HAP-1 (cell line): Measurements from ENCODE around the gene CDKL1.

ENCODE experiments used
- DNase-seq, 2 experiments: peaks; one replicate each; pipeline ENCODE4 v3.0.0-alpha.2; 2016 to 2020; ENCODE audit warnings: low spot score in 2 of 2
- H3K27me3 ChIP-seq: fragments of 250-450 bp; sonication (Bioruptor Pico); 2 replicates; pipeline ENCODE4 v1.5.1; 2020; ENCODE audit warnings: low read depth, mild to moderate bottlenecking, moderate library complexity
- H3K36me3 ChIP-seq: fragments of 250-450 bp; sonication (Bioruptor Pico); replicated peaks from 2 replicates; pipeline ENCODE4 v1.5.1; 2020; ENCODE audit warnings: mild to moderate bottlenecking
- H3K4me1 ChIP-seq: fragments of 250-450 bp; sonication (Bioruptor Pico); 2 replicates; pipeline ENCODE4 v1.5.1; 2020; ENCODE audit warnings: mild to moderate bottlenecking
- H3K4me3 ChIP-seq: fragments of 250-450 bp; sonication (Bioruptor Pico); 2 replicates; pipeline ENCODE4 v1.5.1; 2020; ENCODE audit warnings: mild to moderate bottlenecking, moderate library complexity
- H3K9me3 ChIP-seq: fragments of 250-450 bp; sonication (Bioruptor Pico); 2 replicates; pipeline ENCODE4 v1.5.1; 2020; ENCODE audit warnings: mild to moderate bottlenecking, moderate library complexity
- in situ Hi-C: fragments of 300-500 bp; cut with MboI; formaldehyde crosslinking; loops from 3 replicates; pipeline ENCODE4 v1.14.3; 2020; ENCODE audit warnings: low sequenced_read_pairs, inconsistent platforms, mixed read lengths

The CDKL1 gene

GRCh38 chr14:50342221-50343078 lies 54.2 kb downstream of the CDKL1 start:
- no peaks in the 10 kb centered on the region for H3K4me1 ChIP-seq
- no peaks in the 10 kb centered on the region; the same call in 1 of the 2 replicates for H3K36me3 ChIP-seq
- peak in 1 of 2 experiments; percentile 17 for DNase-seq
- no peak overlapping the region for H3K4me3 ChIP-seq
- in situ Hi-C loops, result no loop called here
- H3K9me3 ChIP-seq, result no peaks in the 10 kb centered on the region
- H3K27me3 ChIP-seq, result no peaks in the 10 kb centered on the region

GRCh38 chr14:50340963-50341362 lies 55.7 kb downstream of the CDKL1 start:
- Histone ChIP-seq H3K4me3 (no peak overlapping the region), H3K27me3 (no peaks in the 10 kb centered on the region), H3K36me3 (no peaks in the 10 kb centered on the region; the same call in 1 of the 2 replicates), H3K4me1 (peaks cover under 1% of the 10 kb centered on the region), H3K9me3 (no peaks in the 10 kb centered on the region)
- in situ Hi-C loops, result no loop called here
- peak in 1 of 2 experiments; percentile 32 for DNase-seq

DNA sequence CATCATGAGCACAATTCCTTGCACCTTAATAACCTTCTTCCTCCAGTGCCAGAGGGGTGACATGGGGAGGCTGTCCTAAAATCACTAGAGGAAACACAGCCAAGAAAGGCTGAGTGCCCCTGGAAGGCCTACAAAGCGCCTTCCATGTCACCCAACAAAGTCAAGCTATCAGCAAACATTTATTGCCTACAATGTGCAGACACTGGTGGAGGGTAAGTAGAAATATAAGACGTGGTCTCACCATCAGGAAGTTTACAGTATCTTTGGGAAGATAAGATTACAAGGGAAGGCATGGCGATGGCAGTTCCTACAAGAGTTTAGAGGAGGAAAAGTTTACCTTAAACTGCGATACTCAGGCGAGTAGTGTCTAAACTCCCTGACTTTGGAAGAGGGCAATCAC lies 56.6 kb downstream of the CDKL1 start:
- Histone ChIP-seq H3K36me3 (no peaks in the 10 kb centered on the region; the same call in 1 of the 2 replicates), H3K27me3 (no peaks in the 10 kb centered on the region), H3K9me3 (no peaks in the 10 kb centered on the region), H3K4me3 (no peak overlapping the region), H3K4me1 (peaks cover 9% of the 10 kb centered on the region)
- in situ Hi-C loops, result no loop called here
- DNase-seq, result no peak

DNA sequence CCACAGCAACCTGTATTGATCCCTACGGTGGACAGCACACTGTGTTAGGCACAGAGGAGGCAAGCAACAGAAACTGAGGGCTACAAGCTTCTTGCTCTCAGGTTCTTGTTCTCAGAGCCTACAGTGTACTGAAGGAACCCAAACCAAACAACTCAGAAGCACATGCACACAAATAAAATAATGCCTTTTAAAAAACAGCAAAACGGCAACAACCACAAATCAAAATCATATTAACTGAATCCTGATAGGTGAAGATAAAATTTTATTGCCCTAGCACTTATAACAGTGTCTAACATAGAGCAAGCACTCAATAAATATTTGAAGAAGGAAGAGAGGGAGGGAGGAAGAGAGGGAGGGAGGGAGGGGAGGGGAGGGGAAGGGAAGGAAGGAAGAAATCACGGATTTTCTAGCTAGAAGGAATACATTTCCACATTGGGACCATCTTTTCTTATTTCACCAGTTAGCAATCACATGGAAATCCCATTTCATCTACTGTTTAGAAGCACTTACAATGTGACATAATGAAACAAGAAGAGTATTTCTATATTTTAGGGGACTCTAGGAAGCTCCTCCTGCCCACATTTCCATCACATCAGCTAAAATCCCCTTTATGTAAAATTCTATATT lies 57.4 kb downstream of the CDKL1 start:
- Histone ChIP-seq H3K36me3 (no peaks in the 10 kb centered on the region), H3K27me3 (no peaks in the 10 kb centered on the region), H3K4me3 (no peak overlapping the region), H3K9me3 (no peaks in the 10 kb centered on the region), H3K4me1 (peaks cover 9% of the 10 kb centered on the region)
- in situ Hi-C loops, result no loop called here
- DNase-seq, result no peak

- DNase-seq, result no peak
- Histone ChIP-seq H3K27me3 (no peaks in the 10 kb centered on the region), H3K4me1 (peaks cover 9% of the 10 kb centered on the region), H3K4me3 (no peak overlapping the region), H3K9me3 (no peaks in the 10 kb centered on the region), H3K36me3 (no peaks in the 10 kb centered on the region)
- in situ Hi-C loops, result no loop called here
These were observed 58.1 kb downstream of the CDKL1 start for GRCh38 chr14:50338587-50338986.

DNA sequence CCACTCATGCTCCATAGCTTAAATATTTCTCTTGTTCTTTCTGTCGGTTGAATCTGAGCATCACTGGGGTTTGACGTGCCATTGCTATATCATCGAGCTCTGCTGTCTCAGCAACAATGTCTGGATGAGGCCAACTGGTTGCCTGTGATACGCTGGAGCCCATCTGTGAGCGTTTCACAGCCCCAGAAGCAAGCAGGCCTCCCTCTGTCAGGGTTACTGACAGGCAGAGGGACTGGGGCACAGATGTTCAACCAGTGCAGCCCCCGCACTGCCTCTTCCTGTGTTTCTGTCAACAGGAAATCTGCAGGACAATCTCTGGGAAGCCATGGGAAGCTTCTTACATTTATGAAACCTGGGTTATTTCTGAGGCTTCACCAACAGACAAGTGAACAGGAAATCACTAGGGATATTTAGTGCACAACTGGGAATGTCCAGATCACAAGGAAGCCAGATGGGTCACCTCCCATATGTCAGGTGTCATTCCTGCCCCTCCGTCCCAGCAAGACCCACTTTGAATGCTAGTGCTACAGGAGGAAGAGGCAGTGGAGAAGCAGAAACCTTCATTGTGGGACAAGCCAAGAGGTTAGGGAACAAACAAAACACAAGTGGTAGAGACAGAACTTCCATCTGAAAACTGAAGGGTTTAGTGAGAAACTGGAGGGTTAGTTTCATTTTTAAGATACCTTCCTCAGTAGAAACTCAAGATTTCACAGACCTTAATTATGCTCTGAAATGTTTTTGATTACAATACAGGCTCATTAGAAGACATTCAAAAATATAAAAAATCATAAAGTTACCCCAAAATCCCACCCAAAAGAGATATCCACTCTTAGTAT lies 60.5 kb downstream of the CDKL1 start:
- H3K4me3 ChIP-seq, result no peak overlapping the region
- H3K27me3 ChIP-seq, result no peaks in the 10 kb centered on the region
- no peaks in the 10 kb centered on the region for H3K9me3 ChIP-seq
- in situ Hi-C loops, result no loop called here
- DNase-seq, result no peak
- H3K4me1 ChIP-seq, result peaks cover 9% of the 10 kb centered on the region
- H3K36me3 ChIP-seq, result no peaks in the 10 kb centered on the region; the same call in 1 of the 2 replicates

DNA sequence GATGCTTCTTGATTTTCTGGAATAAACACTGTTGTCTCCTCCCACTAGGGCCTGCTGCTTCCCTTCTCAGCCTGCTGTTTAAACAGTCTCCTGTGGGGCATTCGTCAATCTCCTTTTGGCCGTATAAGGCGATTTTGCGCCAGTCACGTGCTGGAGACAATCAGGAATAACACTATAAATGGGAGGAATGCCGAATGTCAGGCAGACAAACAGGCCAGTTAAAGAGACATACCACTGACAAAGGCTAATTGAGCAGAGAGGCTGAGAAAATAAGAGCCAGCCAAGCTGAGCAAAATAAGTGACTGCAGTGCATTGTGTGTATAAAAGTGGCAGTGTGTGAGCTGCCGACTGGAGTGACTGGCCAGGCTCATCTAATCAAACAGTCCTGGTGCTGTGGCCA lies 61.3 kb downstream of the CDKL1 start:
- Histone ChIP-seq H3K36me3 (no peaks in the 10 kb centered on the region; the same call in 1 of the 2 replicates), H3K9me3 (no peaks in the 10 kb centered on the region), H3K27me3 (no peaks in the 10 kb centered on the region), H3K4me1 (peaks cover 9% of the 10 kb centered on the region), H3K4me3 (no peak overlapping the region)
- in situ Hi-C loops, result no loop called here
- peak; percentile 80 to 84 for DNase-seq

DNA sequence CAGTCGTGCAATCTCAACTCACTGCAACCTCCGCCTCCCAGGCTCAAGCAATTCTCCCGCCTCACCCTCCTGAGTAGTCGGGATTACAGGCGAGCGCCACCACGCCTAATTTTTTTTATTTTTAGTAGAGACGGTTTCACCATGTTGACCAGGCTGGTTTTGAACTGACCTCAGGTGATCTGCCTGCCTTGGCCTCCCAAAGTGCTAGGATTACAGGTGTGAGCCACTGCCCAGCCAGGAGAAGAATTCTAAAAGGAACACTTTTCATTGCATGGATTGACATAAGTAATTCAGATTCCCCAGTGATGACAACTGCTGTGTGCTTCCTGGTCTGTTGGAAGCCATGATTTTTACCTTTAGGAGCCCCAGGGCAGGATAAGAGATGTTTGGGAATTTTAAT lies 62.5 kb downstream of the CDKL1 start:
- peaks cover 9% of the 10 kb centered on the region for H3K4me1 ChIP-seq
- H3K4me3 ChIP-seq, result no peak overlapping the region
- in situ Hi-C loops, result no loop called here
- H3K36me3 ChIP-seq, result no peaks in the 10 kb centered on the region; the same call in 1 of the 2 replicates
- H3K27me3 ChIP-seq, result no peaks in the 10 kb centered on the region
- DNase-seq, result no peak
- no peaks in the 10 kb centered on the region for H3K9me3 ChIP-seq

DNA sequence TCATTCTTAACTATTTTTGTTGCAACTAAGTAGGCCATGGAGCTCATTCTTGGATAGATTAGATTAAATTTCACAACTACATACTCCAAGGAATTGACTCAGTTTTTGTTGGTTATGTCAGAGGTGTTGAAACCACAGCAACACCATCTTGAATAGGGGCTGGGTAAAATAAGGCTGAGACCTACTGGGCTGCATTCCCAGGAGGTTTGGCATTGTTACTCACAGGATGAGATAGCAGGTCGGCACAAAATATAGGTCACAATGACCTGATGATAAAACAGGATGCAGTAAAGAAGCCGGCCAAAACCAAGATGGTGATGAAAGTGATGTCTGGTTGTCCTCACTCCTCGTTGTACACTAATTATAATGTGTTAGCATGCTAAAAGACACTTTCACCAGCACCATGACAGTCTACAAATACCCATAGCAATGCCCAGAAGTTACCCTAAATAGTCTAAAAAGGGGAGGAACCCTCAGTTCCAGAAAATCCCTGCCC lies 63.6 kb downstream of the CDKL1 start:
- in situ Hi-C loops, result no loop called here
- no peak for DNase-seq

DNA sequence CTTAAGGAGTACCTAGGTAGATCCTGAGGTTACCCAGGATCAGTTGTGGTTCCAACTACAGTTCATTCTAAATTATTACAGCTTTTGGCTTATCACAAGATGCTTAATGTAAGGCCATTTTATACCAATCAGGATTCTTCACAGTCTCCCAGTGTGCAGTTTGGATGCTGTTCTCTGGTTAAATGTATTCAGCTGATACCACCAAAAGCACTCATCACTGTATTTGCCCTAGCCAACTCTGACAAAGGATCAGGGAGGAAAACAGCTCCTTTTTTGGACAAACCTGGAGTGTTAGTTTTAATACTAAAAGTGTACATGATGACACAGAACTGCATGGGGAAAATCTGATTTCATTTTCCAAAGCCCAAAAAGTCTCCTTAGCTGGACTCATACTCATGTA lies 65.1 kb downstream of the CDKL1 start:
- no peak for DNase-seq
- H3K27me3 ChIP-seq, result no peaks in the 10 kb centered on the region
- in situ Hi-C loops, result no loop called here
- peaks cover 9% of the 10 kb centered on the region for H3K4me1 ChIP-seq
- no peak overlapping the region for H3K4me3 ChIP-seq
- H3K9me3 ChIP-seq, result no peaks in the 10 kb centered on the region
- H3K36me3 ChIP-seq, result no peaks in the 10 kb centered on the region; the same call in none of the 2 replicates

More for the DNA sequence above, 63.6 kb downstream of the CDKL1 start:
- Histone ChIP-seq H3K27me3 (no peaks in the 10 kb centered on the region), H3K9me3 (no peaks in the 10 kb centered on the region), H3K4me1 (peaks cover 9% of the 10 kb centered on the region), H3K4me3 (no peak overlapping the region), H3K36me3 (no peaks in the 10 kb centered on the region; the same call in 1 of the 2 replicates)

DNA sequence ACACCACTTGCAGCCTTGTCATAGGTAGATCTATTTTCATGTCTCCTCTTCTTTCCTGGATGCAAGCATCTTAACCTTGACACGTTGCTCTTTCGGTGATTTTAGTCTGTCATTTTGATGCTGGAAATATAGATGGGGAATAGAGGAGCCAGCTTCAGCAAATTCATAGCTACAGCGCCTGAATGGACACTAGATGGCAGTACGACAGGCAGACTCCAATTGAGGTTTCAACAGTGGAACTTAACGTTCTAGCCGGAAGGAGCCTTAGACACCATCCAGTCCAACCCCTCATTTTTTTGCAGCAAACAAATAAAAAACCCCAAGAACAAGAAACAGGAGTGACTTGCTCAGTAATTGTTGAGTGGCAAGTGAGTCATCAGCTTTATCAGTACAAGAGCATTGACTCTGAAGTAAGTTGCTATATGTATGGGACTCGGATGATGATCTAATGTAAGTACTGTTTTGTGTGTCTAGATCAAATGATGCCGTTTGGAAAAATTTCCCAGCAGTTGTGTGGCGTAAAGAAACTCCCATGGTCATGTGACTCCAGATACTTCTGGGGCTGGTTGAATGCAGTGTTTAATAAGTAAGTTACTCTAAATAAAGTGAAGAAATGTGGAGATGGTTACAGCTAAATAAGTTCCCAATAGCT lies 75.5 kb downstream of the CDKL1 start:
- H3K9me3 ChIP-seq, result no peaks in the 10 kb centered on the region
- H3K27me3 ChIP-seq, result no peaks in the 10 kb centered on the region
- in situ Hi-C loops, result loop anchor here (10.0 kb wide), 1 partner anchor 204 kb away; no protein-coding TSS in a partner anchor
- peaks cover 13% of the 10 kb centered on the region for H3K36me3 ChIP-seq
- H3K4me3 ChIP-seq, result peak overlapping the region; percentile 10; the same call in 1 of the 2 replicates
- peak; percentile 69 to 81 for DNase-seq
- 0 out of 2 replicates have a peak, but pooled peaks cover 5% of the 10 kb centered on the region for H3K4me1 ChIP-seq

DNA sequence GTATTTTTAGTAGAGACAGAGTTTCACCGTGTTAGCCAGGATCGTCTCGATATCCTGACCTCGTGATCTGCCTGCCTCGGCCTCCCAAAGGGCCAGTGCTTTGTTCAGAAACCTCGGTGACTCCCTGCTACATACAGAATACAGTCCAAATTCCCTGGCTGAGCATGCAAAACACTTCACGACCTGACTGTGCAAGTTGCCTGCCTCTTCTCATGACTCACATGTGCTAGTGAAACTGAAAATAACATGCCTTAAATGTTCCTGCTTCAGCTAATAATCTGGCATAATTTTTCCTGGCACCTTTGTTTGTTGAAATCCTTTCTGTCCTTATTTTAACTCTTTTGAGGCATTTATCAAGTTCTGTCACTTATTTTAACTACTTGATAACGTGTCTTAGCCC lies 76.4 kb downstream of the CDKL1 start:
- in situ Hi-C loops, result loop anchor here (10.0 kb wide), 1 partner anchor 205 kb away; no protein-coding TSS in a partner anchor

DNA sequence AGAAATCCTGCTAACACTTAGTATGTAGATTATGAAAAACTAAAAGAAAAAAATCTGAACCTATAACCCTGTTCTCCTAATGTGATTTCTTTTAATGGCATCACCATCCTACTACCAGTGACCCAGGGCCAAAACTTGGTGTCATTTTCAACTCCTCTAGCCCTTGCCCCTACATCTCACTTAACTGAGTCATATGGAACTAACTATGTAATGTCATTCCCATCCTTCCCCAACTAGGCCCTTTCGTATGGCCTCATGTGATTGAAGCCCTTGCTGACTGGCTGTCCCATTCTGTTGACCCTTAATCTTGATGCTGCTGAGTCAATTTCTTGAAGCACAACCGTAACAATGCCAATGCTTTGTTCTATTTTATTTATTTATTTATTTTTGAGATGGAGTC lies 77.0 kb downstream of the CDKL1 start:
- Histone ChIP-seq H3K36me3 (peaks cover 6% of the 10 kb centered on the region), H3K4me3 (no peak overlapping the region), H3K9me3 (no peaks in the 10 kb centered on the region; the same call in 1 of the 2 replicates), H3K27me3 (no peaks in the 10 kb centered on the region), H3K4me1 (0 out of 2 replicates have a peak, but pooled peaks cover 5% of the 10 kb centered on the region)
- in situ Hi-C loops, result loop anchor here (10.0 kb wide), 1 partner anchor 205 kb away; no protein-coding TSS in a partner anchor
- no peak for DNase-seq

More for the DNA sequence above, 76.4 kb downstream of the CDKL1 start:
- H3K4me3 ChIP-seq, result no peak overlapping the region
- H3K4me1 ChIP-seq, result 0 out of 2 replicates have a peak, but pooled peaks cover 5% of the 10 kb centered on the region
- H3K9me3 ChIP-seq, result no peaks in the 10 kb centered on the region; the same call in 1 of the 2 replicates
- peaks cover 9% of the 10 kb centered on the region for H3K36me3 ChIP-seq
- H3K27me3 ChIP-seq, result no peaks in the 10 kb centered on the region
- DNase-seq, result no peak
